Neural progenitor cell (in vitro differentiated cells): ENCODE data around the gene BRD4. TPM values are rescaled to one million over a fixed set of nuclear protein-coding genes. Genes with fewer than 3 reads are reported as not detected.

Experiments used
- DNase-seq: peaks from one replicate; pipeline ENCODE4 v3.0.0-alpha.2; 2016; ENCODE audit warnings: low spot score
- H2AFZ ChIP-seq: fragments of 200-600 bp; sonication (generic); replicated peaks from 2 replicates; pipeline ENCODE4 v1.6.1; 2016; ENCODE audit warnings: antibody characterized with exemption
- H3F3A ChIP-seq: fragments of 200-600 bp; sonication (generic); 2 replicates; pipeline ENCODE4 v1.6.1; 2016; ENCODE audit warnings: antibody characterized with exemption, low read depth
- H3K27ac ChIP-seq: fragments of 200-600 bp; sonication (generic); 2 replicates; pipeline ENCODE4 v1.5.1; 2016; ENCODE audit warnings: mild to moderate bottlenecking
- H3K27me3 ChIP-seq: fragments of 200-600 bp; sonication (generic); 2 replicates; pipeline ENCODE4 v1.6.1; 2016; ENCODE audit warnings: mild to moderate bottlenecking, moderate library complexity
- H3K36me3 ChIP-seq: fragments of 200-600 bp; sonication (generic); 2 replicates; pipeline ENCODE4 v1.5.1; 2016
- H3K4me1 ChIP-seq: fragments of 200-600 bp; sonication (generic); 2 replicates; pipeline ENCODE4 v1.6.1; 2016; ENCODE audit warnings: mixed run types
- H3K4me2 ChIP-seq: fragments of 200-600 bp; sonication (generic); 2 replicates; pipeline ENCODE4 v1.6.1; 2016
- H3K4me3 ChIP-seq: fragments of 200-600 bp; sonication (generic); 2 replicates; pipeline ENCODE4 v1.5.1; 2016
- H3K79me2 ChIP-seq: fragments of 200-600 bp; sonication (generic); 2 replicates; pipeline ENCODE4 v1.6.1; 2016; ENCODE audit warnings: low read depth
- H3K9ac ChIP-seq: fragments of 200-600 bp; sonication (generic); 2 replicates; pipeline ENCODE4 v1.6.1; 2016
- H3K9me3 ChIP-seq: fragments of 200-600 bp; sonication (generic); 2 replicates; pipeline ENCODE4 v1.5.1; 2016; ENCODE audit warnings: low read depth
- H4K20me1 ChIP-seq: fragments of 200-600 bp; sonication (generic); 2 replicates; pipeline ENCODE4 v1.6.1; 2016; ENCODE audit warnings: low read depth
- H3K27ac Mint-ChIP-seq: 3 replicates; pipeline ENCODE4 v1.8.0; 2021; ENCODE audit warnings: mixed read lengths
- H3K27me3 Mint-ChIP-seq: 2 replicates; pipeline ENCODE4 v1.8.0; 2022; ENCODE audit warnings: low read depth, mild to moderate bottlenecking, inconsistent platforms, moderate library complexity, mixed read lengths; ENCODE audit not compliant: insufficient read depth
- H3K36me3 Mint-ChIP-seq: 3 replicates; pipeline ENCODE4 v1.8.0; 2021; ENCODE audit warnings: mixed read lengths
- H3K4me1 Mint-ChIP-seq: 3 replicates; pipeline ENCODE4 v1.8.0; 2021; ENCODE audit warnings: mixed read lengths
- H3K4me3 Mint-ChIP-seq: 3 replicates; pipeline ENCODE4 v1.8.0; 2021; ENCODE audit warnings: mild to moderate bottlenecking, moderate library complexity, mixed read lengths
- H3K9me3 Mint-ChIP-seq: 3 replicates; pipeline ENCODE4 v1.8.0; 2020; ENCODE audit warnings: mixed read lengths
- CTCF ChIP-seq: fragments of 200-600 bp; sonication (generic); IDR thresholded peaks from 2 replicates; pipeline ENCODE4 v1.5.1; 2017; ENCODE audit warnings: antibody characterized with exemption, mild to moderate bottlenecking
- EZH2 ChIP-seq: fragments of 200-600 bp; sonication (generic); IDR thresholded peaks from 2 replicates; pipeline ENCODE4 v1.6.1; 2017; ENCODE audit warnings: antibody characterized with exemption, mild to moderate bottlenecking, moderate library complexity
- EZH2phosphoT487 ChIP-seq: fragments of 200-600 bp; sonication (generic); IDR thresholded peaks from 2 replicates; pipeline ENCODE4 v1.6.1; 2017; ENCODE audit warnings: antibody characterized with exemption
- total RNA-seq: library from RNA; depleted of rRNA; stranded (reverse); fragments of >200 nt; gene quantifications from 2 replicates; pipeline ENCODE4 v1.2.3, GENCODE V29; 2015; ENCODE audit warnings: low replicate concordance

Gene BRD4
- total RNA-seq, 1 donor from 2014 or later: 14.5 TPM

- no peak for TF ChIP-seq EZH2phosphoT487
- no peak for TF ChIP-seq CTCF
- TF ChIP-seq EZH2: no peak
- no peak overlapping the region for H2AFZ ChIP-seq
- H3K9me3 ChIP-seq: no peaks in the 10 kb centered on the region
- H3K4me1 Mint-ChIP-seq: peaks cover 3% of the 10 kb centered on the region
- no peaks in the 10 kb centered on the region for H3F3A ChIP-seq
- H3K4me3 ChIP-seq: no peak overlapping the region
- H3K9me3 Mint-ChIP-seq: no peaks in the 10 kb centered on the region
- no peaks in the 10 kb centered on the region for H3K79me2 ChIP-seq
- H3K27me3 Mint-ChIP-seq: peaks cover 13% of the 10 kb centered on the region
- no peaks in the 10 kb centered on the region for H3K27me3 ChIP-seq
- peaks cover 22% of the 10 kb centered on the region for H4K20me1 ChIP-seq
- H3K27ac ChIP-seq: no peak overlapping the region
- H3K4me3 Mint-ChIP-seq: no peak overlapping the region
- H3K4me1 ChIP-seq: no peaks in the 10 kb centered on the region
- DNase-seq: no peak
- peaks cover 26% of the 10 kb centered on the region for H3K36me3 Mint-ChIP-seq
- no peak overlapping the region for H3K9ac ChIP-seq
- H3K27ac Mint-ChIP-seq: no peak overlapping the region
- no peak overlapping the region for H3K4me2 ChIP-seq
- H3K36me3 ChIP-seq: no peaks in the 10 kb centered on the region
Observed at GRCh38 chr19:15241259-15241910, 91.0 kb downstream of the BRD4 start.

GRCh38 chr19:15240515-15240914 is 91.8 kb downstream of the BRD4 start:
- DNase-seq: no peak
- no peak overlapping the region for H3K27ac ChIP-seq
- Mint-ChIP-seq H3K9me3 (no peaks in the 10 kb centered on the region), H3K36me3 (peaks cover 32% of the 10 kb centered on the region), H3K27me3 (peaks cover 14% of the 10 kb centered on the region), H3K27ac (no peak overlapping the region), H3K4me3 (no peak overlapping the region), H3K4me1 (peaks cover 3% of the 10 kb centered on the region)
- TF ChIP-seq CTCF (no peak), EZH2 (no peak), EZH2phosphoT487 (no peak)
- H3K9ac ChIP-seq: no peak overlapping the region
- H3K4me3 ChIP-seq: no peak overlapping the region
- no peak overlapping the region for H2AFZ ChIP-seq
- peaks cover 16% of the 10 kb centered on the region for H4K20me1 ChIP-seq
- H3K4me2 ChIP-seq: no peak overlapping the region
- H3F3A ChIP-seq: peaks cover 5% of the 10 kb centered on the region
- H3K79me2 ChIP-seq: no peaks in the 10 kb centered on the region
- H3K9me3 ChIP-seq: no peaks in the 10 kb centered on the region
- no peaks in the 10 kb centered on the region for H3K27me3 ChIP-seq
- H3K4me1 ChIP-seq: no peaks in the 10 kb centered on the region
- no peaks in the 10 kb centered on the region for H3K36me3 ChIP-seq

GRCh38 chr19:15239337-15239949 is 92.9 kb downstream of the BRD4 start:
- no peaks in the 10 kb centered on the region for H3K9me3 ChIP-seq
- no peak overlapping the region for H3K27ac ChIP-seq
- no peaks in the 10 kb centered on the region for H3K4me1 ChIP-seq
- no peaks in the 10 kb centered on the region for H3K79me2 ChIP-seq
- no peaks in the 10 kb centered on the region for H3K27me3 ChIP-seq
- peaks cover 32% of the 10 kb centered on the region for H3K36me3 Mint-ChIP-seq
- H3K27ac Mint-ChIP-seq: no peak overlapping the region
- H3K36me3 ChIP-seq: no peaks in the 10 kb centered on the region
- no peak overlapping the region for H2AFZ ChIP-seq
- no peaks in the 10 kb centered on the region for H3K9me3 Mint-ChIP-seq
- no peak overlapping the region for H3K4me2 ChIP-seq
- no peak for DNase-seq
- peaks cover 16% of the 10 kb centered on the region for H3K27me3 Mint-ChIP-seq
- no peak overlapping the region for H3K4me3 ChIP-seq
- TF ChIP-seq EZH2 (no peak), EZH2phosphoT487 (no peak), CTCF (no peak)
- peaks cover 16% of the 10 kb centered on the region for H3F3A ChIP-seq
- H4K20me1 ChIP-seq: peaks cover 12% of the 10 kb centered on the region
- no peak overlapping the region for H3K4me3 Mint-ChIP-seq
- H3K4me1 Mint-ChIP-seq: peaks cover 5% of the 10 kb centered on the region
- no peak overlapping the region for H3K9ac ChIP-seq
